ENCODE results near the gene ACLY.
"Not testable (repeated sequence)": the region's sequence is repeated elsewhere in the genome, so short reads cannot be mapped to it uniquely, and the experiment has no call there.

- not testable (repeated sequence) for TF ChIP-seq SMC3 (IDR thresholded peaks at IDR 0.05); RNF2 (IDR thresholded peaks at IDR 0.05; ENCODE audit: borderline replicate concordance, low read depth); REST (IDR thresholded peaks at IDR 0.05); JUN (IDR thresholded peaks at IDR 0.05); CTCF (IDR thresholded peaks at IDR 0.05); MAX (IDR thresholded peaks at IDR 0.05); EP300 (IDR thresholded peaks at IDR 0.05); CHD2 (IDR thresholded peaks at IDR 0.05; ENCODE audit: low read length, partially characterized antibody); RAD21 (conservative IDR thresholded peaks at IDR 0.05 in 1 of 2, IDR thresholded peaks at IDR 0.05 in 1 of 2); CEBPB (IDR thresholded peaks at IDR 0.05)
Observed at GRCh38 chr17:41840781-41841180, 78.0 kb downstream of the ACLY start.
